GM19193 (cell line): ENCODE measurements around the gene HNRNPR.

Experiments used
- POLR2A ChIP-seq: IDR thresholded peaks from 4 replicates; pipeline ENCODE4 v1.6.1; 2011; ENCODE audit not compliant: insufficient read depth, insufficient read length; ENCODE audit errors: extremely low read depth

HNRNPR gene

GRCh38 chr1:23370709-23371584 lies 26.9 kb upstream of the HNRNPR start:
- TF ChIP-seq POLR2A = no peak

- TF ChIP-seq POLR2A = no peak
Observed at GRCh38 chr1:23370330-23370708, 26.2 kb upstream of the HNRNPR start.

- TF ChIP-seq POLR2A = no peak
Observed at GRCh38 chr1:23369335-23370013, 25.4 kb upstream of the HNRNPR start, which contains the start of gene ZNF436. ZNF436 (minus strand) TSS chr1:23369836; CDS start chr1:23368005, 1,831 bp downstream.

GRCh38 chr1:23368562-23369334 lies 24.7 kb upstream of the HNRNPR start:
- peak; percentile 84 for TF ChIP-seq POLR2A

- peak; percentile 71 for TF ChIP-seq POLR2A
Observed at GRCh38 chr1:23367791-23368561, 23.9 kb upstream of the HNRNPR start.

- no peak for TF ChIP-seq POLR2A
Observed at GRCh38 chr1:23367451-23367790, 23.3 kb upstream of the HNRNPR start.

GRCh38 chr1:23366598-23366997 lies 22.5 kb upstream of the HNRNPR start:
- TF ChIP-seq POLR2A = no peak

- no peak for TF ChIP-seq POLR2A
Observed at GRCh38 chr1:23366146-23366545, 22.1 kb upstream of the HNRNPR start.

- no peak for TF ChIP-seq POLR2A
Observed at GRCh38 chr1:23362218-23362713, 18.2 kb upstream of the HNRNPR start.

- no peak for TF ChIP-seq POLR2A
Observed at GRCh38 chr1:23358310-23358875, 14.3 kb upstream of the HNRNPR start.

GRCh38 chr1:23357138-23357908 lies 13.2 kb upstream of the HNRNPR start:
- TF ChIP-seq POLR2A = no peak

GRCh38 chr1:23356471-23357137 lies 12.5 kb upstream of the HNRNPR start:
- TF ChIP-seq POLR2A = no peak

GRCh38 chr1:23354245-23354644 lies 10.2 kb upstream of the HNRNPR start:
- TF ChIP-seq POLR2A = no peak

GRCh38 chr1:23352096-23352695 lies 8.1 kb upstream of the HNRNPR start:
- TF ChIP-seq POLR2A = no peak
